ENCODE measurements around the gene INSR. TPM values are rescaled to one million over a fixed set of nuclear protein-coding genes. Genes with fewer than 3 reads are reported as not detected.
"Not testable (repeated sequence)": the region's sequence is repeated elsewhere in the genome, so short reads cannot be mapped to it uniquely, and the experiment has no call there.

INSR gene
- total RNA-seq, 1 donor from 2014 or later = 69.2 TPM

DNA sequence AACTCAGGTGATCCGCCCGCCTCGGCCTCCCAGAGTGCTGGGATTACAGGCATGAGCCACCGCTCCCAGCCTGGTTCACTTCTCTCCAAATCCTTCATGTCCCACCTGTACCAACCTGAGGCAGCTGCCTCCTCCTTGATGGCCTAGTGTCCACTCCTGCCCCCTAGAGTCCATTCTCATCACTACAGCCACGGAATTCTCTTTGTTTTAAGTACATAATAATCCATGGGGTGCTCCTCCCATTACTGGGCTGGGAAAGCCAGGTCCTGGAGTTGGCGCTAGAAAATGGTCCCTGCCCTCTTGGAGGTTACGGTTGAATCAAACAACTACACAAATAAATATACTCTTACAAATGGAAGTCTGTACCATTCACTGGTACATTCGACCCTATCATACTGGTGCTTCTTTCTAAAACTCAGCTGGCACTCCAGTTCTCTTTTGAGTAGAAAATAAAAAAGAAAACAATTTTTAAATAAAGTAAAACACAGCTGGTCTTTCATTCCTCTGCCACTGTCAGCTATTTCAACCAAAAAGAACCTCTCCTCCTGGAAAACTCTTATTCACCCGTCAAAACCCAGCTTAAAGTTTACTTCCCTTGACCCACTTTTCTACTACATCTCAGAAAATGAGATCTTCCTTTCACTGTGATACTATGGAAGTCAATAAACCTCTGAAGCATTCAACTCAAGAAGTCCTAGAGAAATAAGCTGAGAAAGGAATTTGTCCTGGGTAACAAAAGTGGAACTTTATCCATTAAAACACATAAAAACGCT lies 32.1 kb upstream of the INSR start:
- H3K27ac Mint-ChIP-seq = no peak overlapping the region
- DNase-seq (ENCODE audit: low spot score, unreplicated experiment) = no peak
- TF ChIP-seq, protein P1, sequence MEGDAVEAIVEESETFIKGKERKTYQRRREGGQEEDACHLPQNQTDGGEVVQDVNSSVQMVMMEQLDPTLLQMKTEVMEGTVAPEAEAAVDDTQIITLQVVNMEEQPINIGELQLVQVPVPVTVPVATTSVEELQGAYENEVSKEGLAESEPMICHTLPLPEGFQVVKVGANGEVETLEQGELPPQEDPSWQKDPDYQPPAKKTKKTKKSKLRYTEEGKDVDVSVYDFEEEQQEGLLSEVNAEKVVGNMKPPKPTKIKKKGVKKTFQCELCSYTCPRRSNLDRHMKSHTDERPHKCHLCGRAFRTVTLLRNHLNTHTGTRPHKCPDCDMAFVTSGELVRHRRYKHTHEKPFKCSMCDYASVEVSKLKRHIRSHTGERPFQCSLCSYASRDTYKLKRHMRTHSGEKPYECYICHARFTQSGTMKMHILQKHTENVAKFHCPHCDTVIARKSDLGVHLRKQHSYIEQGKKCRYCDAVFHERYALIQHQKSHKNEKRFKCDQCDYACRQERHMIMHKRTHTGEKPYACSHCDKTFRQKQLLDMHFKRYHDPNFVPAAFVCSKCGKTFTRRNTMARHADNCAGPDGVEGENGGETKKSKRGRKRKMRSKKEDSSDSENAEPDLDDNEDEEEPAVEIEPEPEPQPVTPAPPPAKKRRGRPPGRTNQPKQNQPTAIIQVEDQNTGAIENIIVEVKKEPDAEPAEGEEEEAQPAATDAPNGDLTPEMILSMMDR (IDR thresholded peaks at IDR 0.05; ENCODE audit: unreplicated experiment) = peak; percentile 41

DNA sequence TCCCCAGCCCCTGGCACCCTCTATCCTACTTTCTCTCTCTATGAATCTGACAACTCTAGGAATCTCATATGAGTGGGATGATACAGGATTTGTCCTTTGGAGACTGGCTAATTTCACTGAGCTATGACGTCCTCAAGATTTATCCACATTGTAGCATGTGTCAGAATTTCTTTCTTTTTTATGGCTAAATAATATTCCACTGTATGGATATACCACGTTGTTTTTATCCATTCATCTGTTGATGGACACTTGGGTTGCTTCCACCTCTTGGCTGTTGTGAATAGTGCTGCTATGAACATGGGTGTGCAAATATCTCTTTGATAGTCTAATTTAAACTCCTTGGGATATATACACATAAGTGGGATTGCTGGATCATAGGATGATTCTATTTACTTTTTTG lies 24.0 kb upstream of the INSR start:
- Mint-ChIP-seq H3K27ac (no peak overlapping the region), H3K4me1 (ENCODE audit: low read depth) (peaks cover 4% of the 10 kb centered on the region), H3K27me3 (no peaks in the 10 kb centered on the region), H3K36me3 (ENCODE audit: insufficient read depth) (no peaks in the 10 kb centered on the region), H3K4me3 (ENCODE audit: low read depth) (no peak overlapping the region), H3K9me3 (ENCODE audit: low read depth) (peaks cover 10% of the 10 kb centered on the region)
- TF ChIP-seq, protein P1 (IDR thresholded peaks at IDR 0.05; ENCODE audit: unreplicated experiment) = no peak
- DNase-seq (ENCODE audit: low spot score, unreplicated experiment) = no peak

More for the DNA sequence above, 32.1 kb upstream of the INSR start:
- no peaks in the 10 kb centered on the region for H3K27me3 Mint-ChIP-seq
- no peak overlapping the region for H3K4me3 Mint-ChIP-seq (ENCODE audit: low read depth)
- H3K36me3 Mint-ChIP-seq (ENCODE audit: insufficient read depth) = peaks cover 5% of the 10 kb centered on the region
- H3K4me1 Mint-ChIP-seq (ENCODE audit: low read depth) = peaks cover 1% of the 10 kb centered on the region
- H3K9me3 Mint-ChIP-seq (ENCODE audit: low read depth) = peaks cover 15% of the 10 kb centered on the region

DNA sequence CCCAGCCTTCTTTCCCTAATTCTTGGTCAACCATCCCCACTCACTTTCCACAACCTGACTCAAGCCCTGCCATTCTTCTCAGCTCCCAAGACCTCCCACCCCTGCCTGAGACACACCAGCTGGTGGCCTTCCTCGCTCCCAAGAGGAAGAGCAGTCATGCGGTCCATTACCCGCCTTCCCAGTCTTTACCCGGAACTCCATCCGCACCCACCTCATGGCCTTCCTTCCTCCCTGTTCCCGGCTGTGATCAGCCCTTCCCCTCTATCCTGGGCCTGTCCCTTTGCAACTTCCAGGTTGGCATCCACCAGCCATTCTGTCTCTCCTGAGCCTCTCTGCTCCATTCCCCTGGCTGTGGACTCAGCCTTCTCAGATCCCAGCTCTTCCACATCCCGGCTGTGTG lies 18.6 kb upstream of the INSR start:
- no peaks in the 10 kb centered on the region for H3K4me1 Mint-ChIP-seq (ENCODE audit: low read depth)
- H3K4me3 Mint-ChIP-seq (ENCODE audit: low read depth) = no peak overlapping the region
- H3K27me3 Mint-ChIP-seq = no peaks in the 10 kb centered on the region
- TF ChIP-seq, protein P1 (IDR thresholded peaks at IDR 0.05; ENCODE audit: unreplicated experiment) = no peak
- no peak overlapping the region for H3K27ac Mint-ChIP-seq
- H3K9me3 Mint-ChIP-seq (ENCODE audit: low read depth) = peaks cover 3% of the 10 kb centered on the region
- H3K36me3 Mint-ChIP-seq (ENCODE audit: insufficient read depth) = no peaks in the 10 kb centered on the region
- DNase-seq (ENCODE audit: low spot score, unreplicated experiment) = no peak

DNA sequence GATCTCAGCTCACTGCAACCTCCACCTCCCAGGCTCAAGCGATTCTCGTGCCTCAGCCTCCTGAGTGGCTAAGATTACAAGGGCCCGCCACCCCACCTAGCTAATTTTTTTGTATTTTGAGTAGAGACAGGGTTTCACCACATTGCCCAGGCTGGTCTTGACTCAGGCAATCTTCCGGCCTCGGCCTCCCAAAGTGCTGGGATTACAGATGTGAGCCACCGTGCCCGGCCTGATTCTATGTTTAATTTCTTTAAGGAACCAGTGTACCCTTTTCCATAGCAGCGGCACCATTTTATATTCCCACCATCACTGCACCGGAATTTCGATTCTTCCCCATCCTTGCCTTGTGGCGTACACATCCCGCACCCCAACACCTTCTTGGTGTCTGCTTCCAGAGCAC lies 17.7 kb upstream of the INSR start:
- no peaks in the 10 kb centered on the region for H3K27me3 Mint-ChIP-seq
- TF ChIP-seq, protein P1 (IDR thresholded peaks at IDR 0.05; ENCODE audit: unreplicated experiment) = no peak
- DNase-seq (ENCODE audit: low spot score, unreplicated experiment) = no peak
- H3K36me3 Mint-ChIP-seq (ENCODE audit: insufficient read depth) = no peaks in the 10 kb centered on the region
- peaks cover 3% of the 10 kb centered on the region for H3K9me3 Mint-ChIP-seq (ENCODE audit: low read depth)
- no peak overlapping the region for H3K4me3 Mint-ChIP-seq (ENCODE audit: low read depth)
- H3K4me1 Mint-ChIP-seq (ENCODE audit: low read depth) = no peaks in the 10 kb centered on the region
- H3K27ac Mint-ChIP-seq = no peak overlapping the region

DNA sequence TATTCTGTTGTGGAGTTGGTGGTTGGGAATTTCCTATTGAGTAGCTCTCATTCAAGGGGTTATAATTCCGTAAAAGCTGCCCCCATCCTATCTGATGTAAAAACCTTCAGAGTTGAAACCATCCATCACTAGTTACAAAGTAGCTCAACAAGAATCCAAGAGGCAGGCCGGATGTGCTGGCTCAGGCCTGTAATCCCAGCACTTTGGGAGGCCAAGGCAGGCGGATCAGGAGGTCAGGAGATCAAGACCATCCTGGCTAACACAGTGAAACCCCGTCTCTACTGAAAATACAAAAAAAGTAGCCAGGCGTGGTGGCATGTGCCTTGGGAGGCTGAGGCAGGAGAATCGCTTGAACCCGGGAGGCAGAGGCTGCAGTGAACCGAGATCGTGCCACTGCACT lies 14.1 kb upstream of the INSR start:
- not testable (repeated sequence) for H3K27me3 Mint-ChIP-seq; H3K4me3 Mint-ChIP-seq (ENCODE audit: low read depth); H3K4me1 Mint-ChIP-seq (ENCODE audit: low read depth); DNase-seq (ENCODE audit: low spot score, unreplicated experiment); H3K9me3 Mint-ChIP-seq (ENCODE audit: low read depth); H3K36me3 Mint-ChIP-seq (ENCODE audit: insufficient read depth)
- H3K27ac Mint-ChIP-seq = peak overlapping the region; percentile 68
